ENCODE measurements around the gene FMNL2.

GRCh38 chr2:152620208-152620607 lies 285.2 kb downstream of the FMNL2 start:
- TF ChIP-seq CTCF (IDR thresholded peaks at IDR 0.05; ENCODE audit: insufficient read depth, low read length, poor library complexity, severe bottlenecking) (no peak), EZH2phosphoT487 (conservative IDR thresholded peaks at IDR 0.05; ENCODE audit: low read length) (no peak)

All from SU-DHL-6 (cell line).